ENCODE results near the gene MYG1.

Gene MYG1

DNA sequence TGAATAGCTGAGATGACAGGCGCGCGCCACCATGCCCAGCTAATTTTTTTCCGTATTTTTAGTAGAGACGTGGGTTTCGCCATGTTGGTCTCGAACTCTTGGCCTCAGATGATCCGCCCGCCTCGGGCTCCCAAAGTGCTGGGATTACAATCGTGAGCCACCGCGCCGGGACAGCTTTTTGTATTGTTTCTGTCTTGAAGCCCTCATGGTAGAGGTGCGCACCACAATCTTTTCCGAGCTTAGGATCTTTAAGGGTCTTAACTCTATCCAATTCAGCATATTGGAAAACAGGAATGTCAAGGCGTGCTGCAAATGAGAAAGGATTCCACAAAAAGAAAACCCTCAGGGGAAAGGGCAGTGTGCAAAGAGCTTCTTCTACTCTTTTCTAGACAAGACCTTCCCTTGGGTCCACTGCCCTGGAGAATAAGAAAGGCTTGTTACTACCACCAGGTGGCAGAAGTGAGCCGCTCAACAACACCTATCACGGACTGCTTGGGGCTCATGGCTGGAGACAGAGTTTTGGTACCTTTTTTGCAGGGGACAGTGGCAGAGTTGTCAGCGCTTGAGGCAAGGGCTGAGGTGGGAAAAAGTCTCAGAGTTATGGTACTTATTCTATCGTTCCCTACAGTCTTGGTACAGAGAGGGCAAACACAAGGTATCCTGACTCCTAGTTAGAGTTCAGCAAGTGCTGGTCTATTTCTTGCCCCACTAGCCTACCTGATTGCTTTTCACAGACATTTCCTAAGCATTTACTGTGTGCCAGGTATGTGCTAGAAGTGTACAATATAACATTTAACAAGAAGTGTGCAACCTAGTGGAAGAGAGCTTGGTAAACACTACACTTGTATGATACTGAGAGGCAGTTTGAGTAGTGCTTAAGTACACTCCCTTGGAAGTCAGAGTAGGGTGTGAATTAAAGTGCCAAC lies 53.1 kb downstream of the MYG1 start:
- no peaks in the 10 kb centered on the region for H3K79me2 ChIP-seq (ENCODE audit: low read length)
- H3K9me3 ChIP-seq (replicated peaks; ENCODE audit: insufficient read depth, low read length): no peaks in the 10 kb centered on the region
- H3K4me2 ChIP-seq (ENCODE audit: low read depth, low read length): peak overlapping the region; percentile 23; the same call in 1 of the 2 replicates
- no peak overlapping the region for H3K27ac ChIP-seq (ENCODE audit: low read length)
- peak; percentile 89 for DNase-seq
- H2AFZ ChIP-seq (ENCODE audit: low read length): peak overlapping the region; percentile 43
- H3K4me3 ChIP-seq (ENCODE audit: low read length): no peak overlapping the region
- H4K20me1 ChIP-seq (ENCODE audit: insufficient read depth, low read length): no peaks in the 10 kb centered on the region
- no peaks in the 10 kb centered on the region for H3K36me3 ChIP-seq (replicated peaks; ENCODE audit: insufficient read depth, low read length)
- H3K9ac ChIP-seq (ENCODE audit: low read length): no peak overlapping the region
- no peak for TF ChIP-seq EZH2phosphoT487 (IDR thresholded peaks at IDR 0.05; ENCODE audit: low read length)
- TF ChIP-seq, protein P1, sequence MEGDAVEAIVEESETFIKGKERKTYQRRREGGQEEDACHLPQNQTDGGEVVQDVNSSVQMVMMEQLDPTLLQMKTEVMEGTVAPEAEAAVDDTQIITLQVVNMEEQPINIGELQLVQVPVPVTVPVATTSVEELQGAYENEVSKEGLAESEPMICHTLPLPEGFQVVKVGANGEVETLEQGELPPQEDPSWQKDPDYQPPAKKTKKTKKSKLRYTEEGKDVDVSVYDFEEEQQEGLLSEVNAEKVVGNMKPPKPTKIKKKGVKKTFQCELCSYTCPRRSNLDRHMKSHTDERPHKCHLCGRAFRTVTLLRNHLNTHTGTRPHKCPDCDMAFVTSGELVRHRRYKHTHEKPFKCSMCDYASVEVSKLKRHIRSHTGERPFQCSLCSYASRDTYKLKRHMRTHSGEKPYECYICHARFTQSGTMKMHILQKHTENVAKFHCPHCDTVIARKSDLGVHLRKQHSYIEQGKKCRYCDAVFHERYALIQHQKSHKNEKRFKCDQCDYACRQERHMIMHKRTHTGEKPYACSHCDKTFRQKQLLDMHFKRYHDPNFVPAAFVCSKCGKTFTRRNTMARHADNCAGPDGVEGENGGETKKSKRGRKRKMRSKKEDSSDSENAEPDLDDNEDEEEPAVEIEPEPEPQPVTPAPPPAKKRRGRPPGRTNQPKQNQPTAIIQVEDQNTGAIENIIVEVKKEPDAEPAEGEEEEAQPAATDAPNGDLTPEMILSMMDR (IDR thresholded peaks at IDR 0.05; ENCODE audit: low read length): peak; percentile 82
- no peaks in the 10 kb centered on the region for H3K27me3 ChIP-seq (replicated peaks; ENCODE audit: insufficient read depth, low read length)
- H3K4me1 ChIP-seq (ENCODE audit: low read length): no peaks in the 10 kb centered on the region
- no peaks in the 10 kb centered on the region for H3F3A ChIP-seq (ENCODE audit: insufficient read depth, low read length)
- no peaks in the 10 kb centered on the region for H3K9me2 ChIP-seq (replicated peaks; ENCODE audit: insufficient read depth, low read length)

DNA sequence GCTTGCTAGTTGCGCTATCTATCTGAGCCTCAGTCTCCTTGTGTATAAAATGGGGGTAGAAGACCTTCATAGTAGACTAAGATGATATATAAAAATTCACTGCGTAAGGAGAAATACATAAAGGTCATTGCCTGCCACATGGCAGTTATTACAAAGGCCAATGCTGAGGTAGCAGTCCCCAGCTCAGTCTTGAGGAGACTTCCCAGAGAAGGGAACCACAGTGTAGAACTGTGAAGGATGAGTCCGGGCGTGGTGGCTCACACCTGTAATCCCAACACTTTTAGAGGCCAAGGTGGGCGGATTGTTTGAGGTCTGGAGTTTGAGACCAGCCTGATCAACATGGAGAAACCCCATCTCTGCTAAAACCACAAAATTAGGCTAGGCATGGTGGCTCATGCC lies 53.8 kb downstream of the MYG1 start:
- Histone ChIP-seq H3K4me3 (ENCODE audit: low read length) (no peak overlapping the region), H2AFZ (ENCODE audit: low read length) (no peak overlapping the region; the same call in 1 of the 2 replicates), H3K4me1 (ENCODE audit: low read length) (no peaks in the 10 kb centered on the region), H3K36me3 (replicated peaks; ENCODE audit: insufficient read depth, low read length) (no peaks in the 10 kb centered on the region), H3K27ac (ENCODE audit: low read length) (no peak overlapping the region), H3K9me3 (replicated peaks; ENCODE audit: insufficient read depth, low read length) (no peaks in the 10 kb centered on the region), H3K27me3 (replicated peaks; ENCODE audit: insufficient read depth, low read length) (no peaks in the 10 kb centered on the region), H3F3A (ENCODE audit: insufficient read depth, low read length) (no peaks in the 10 kb centered on the region), H3K9me2 (replicated peaks; ENCODE audit: insufficient read depth, low read length) (no peaks in the 10 kb centered on the region), H3K9ac (ENCODE audit: low read length) (no peak overlapping the region), H4K20me1 (ENCODE audit: insufficient read depth, low read length) (no peaks in the 10 kb centered on the region), H3K4me2 (ENCODE audit: low read depth, low read length) (no peak overlapping the region), H3K79me2 (ENCODE audit: low read length) (no peaks in the 10 kb centered on the region)
- no peak for DNase-seq
- TF ChIP-seq EZH2 (optimal IDR thresholded peaks at IDR 0.05; ENCODE audit: low read depth, low read length): no peak
- TF ChIP-seq, protein P1 (IDR thresholded peaks at IDR 0.05; ENCODE audit: low read length): no peak
- no peak for TF ChIP-seq EZH2phosphoT487 (IDR thresholded peaks at IDR 0.05; ENCODE audit: low read length)

DNA sequence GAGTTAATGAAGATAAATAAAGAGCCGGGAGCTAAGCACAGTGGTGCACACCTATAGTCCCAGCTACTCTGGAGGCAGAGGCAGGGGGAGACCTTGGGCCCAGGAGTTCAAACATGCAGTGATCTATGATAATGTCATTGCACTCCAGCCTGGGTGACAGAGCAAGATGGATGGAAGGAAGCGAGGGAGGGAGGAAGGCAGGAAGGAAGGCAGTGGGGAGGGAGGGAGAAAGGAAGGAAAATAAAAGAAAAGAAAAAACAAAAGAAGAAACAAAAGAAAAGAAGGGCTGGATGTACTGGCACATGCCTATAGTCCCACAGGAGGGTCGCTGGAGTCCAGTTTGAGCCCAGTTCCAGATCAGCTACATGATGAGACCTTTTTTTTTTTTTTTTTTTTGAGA lies 55.6 kb downstream of the MYG1 start:
- no peak overlapping the region for H2AFZ ChIP-seq (ENCODE audit: low read length)
- TF ChIP-seq, protein P1 (IDR thresholded peaks at IDR 0.05; ENCODE audit: low read length): no peak
- TF ChIP-seq EZH2phosphoT487 (IDR thresholded peaks at IDR 0.05; ENCODE audit: low read length): no peak
- TF ChIP-seq EZH2 (optimal IDR thresholded peaks at IDR 0.05; ENCODE audit: low read depth, low read length): no peak
- no peak for DNase-seq
- no peaks in the 10 kb centered on the region for H3F3A ChIP-seq (ENCODE audit: insufficient read depth, low read length)
- no peaks in the 10 kb centered on the region for H3K9me3 ChIP-seq (replicated peaks; ENCODE audit: insufficient read depth, low read length)
- no peaks in the 10 kb centered on the region for H3K27me3 ChIP-seq (replicated peaks; ENCODE audit: insufficient read depth, low read length)
- no peak overlapping the region for H3K4me3 ChIP-seq (ENCODE audit: low read length)
- no peak overlapping the region for H3K4me2 ChIP-seq (ENCODE audit: low read depth, low read length)
- no peaks in the 10 kb centered on the region for H3K36me3 ChIP-seq (replicated peaks; ENCODE audit: insufficient read depth, low read length)
- no peaks in the 10 kb centered on the region for H3K9me2 ChIP-seq (replicated peaks; ENCODE audit: insufficient read depth, low read length)
- H4K20me1 ChIP-seq (ENCODE audit: insufficient read depth, low read length): no peaks in the 10 kb centered on the region
- no peaks in the 10 kb centered on the region for H3K4me1 ChIP-seq (ENCODE audit: low read length)
- H3K9ac ChIP-seq (ENCODE audit: low read length): no peak overlapping the region
- H3K27ac ChIP-seq (ENCODE audit: low read length): no peak overlapping the region
- no peaks in the 10 kb centered on the region for H3K79me2 ChIP-seq (ENCODE audit: low read length)
